ENCODE data around the gene C6orf120.

C6orf120 gene

GRCh38 chr6:169701954-169702839 lies at the start of gene C6orf120, which contains the start of gene WDR27:
TSS of gene C6orf120 (plus strand) at chr6:169702126. CDS start at chr6:169702460, 334 bp downstream.
TSS of gene WDR27 (minus strand) at chr6:169702029. CDS start at chr6:169689005, 13,024 bp downstream.
- peak; percentile 96 for DNase-seq (ENCODE audit: low spot score)

DNA sequence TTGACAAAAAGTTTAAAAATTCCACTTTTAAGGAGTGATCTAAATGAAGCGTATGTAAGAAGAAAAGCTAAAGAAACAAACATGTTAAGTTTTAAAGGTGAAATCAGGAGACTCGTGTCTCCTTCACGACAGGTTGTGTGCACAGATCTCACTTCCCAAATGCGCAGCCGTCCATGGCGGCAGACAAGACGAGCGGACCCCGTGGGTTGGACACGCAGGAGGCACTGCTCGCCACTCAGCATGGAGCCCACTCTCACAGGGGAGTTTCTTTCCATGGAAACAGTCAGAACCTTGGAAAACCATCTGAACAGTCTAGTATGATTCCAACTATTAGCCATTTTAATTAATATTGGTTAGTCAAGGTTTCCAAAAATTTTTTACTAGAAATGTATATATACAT lies 49.0 kb upstream of the C6orf120 start:
- no peak for DNase-seq (ENCODE audit: low spot score)

- no peak for DNase-seq (ENCODE audit: low spot score)
Measured at GRCh38 chr6:169653691-169654090, 48.2 kb upstream of the C6orf120 start.

DNA sequence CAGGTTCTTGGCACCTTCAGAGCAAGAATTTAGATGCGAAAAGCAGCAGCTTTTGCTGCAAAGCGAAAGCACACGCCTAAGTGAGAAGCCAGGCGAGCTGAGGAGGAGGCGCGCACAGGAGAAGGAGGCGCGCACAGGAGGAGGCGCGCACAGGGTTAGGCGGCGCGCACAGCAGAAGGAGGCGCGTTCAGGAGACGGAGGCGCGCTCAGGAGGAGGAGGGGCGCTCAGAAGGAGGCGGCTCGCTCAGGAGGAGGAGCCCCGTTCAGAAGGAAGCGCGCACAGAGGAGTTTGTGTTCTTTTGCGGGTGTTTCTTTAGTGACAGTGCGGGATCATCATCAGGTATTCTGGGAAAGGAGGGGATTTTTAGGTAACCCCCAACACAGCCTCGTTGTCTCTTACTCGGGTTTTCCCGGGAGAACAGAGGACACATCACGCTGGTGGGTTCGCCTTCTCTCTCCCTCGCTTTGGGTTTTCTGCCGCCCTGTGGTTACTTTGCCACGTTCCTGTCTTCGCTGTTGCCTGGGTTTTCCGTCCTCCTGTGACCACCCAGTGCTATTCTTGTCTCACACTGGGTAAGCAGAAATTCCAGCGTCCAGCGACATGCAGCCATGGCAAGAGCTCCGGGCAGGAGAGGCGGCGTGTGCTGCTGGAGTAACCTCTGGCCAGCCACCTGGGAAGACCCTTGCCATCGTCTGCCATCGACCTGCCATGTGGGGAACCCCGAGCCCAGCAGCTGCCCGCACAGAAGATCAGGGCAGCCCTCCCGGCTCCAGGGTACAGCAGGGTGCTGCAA lies 47.1 kb upstream of the C6orf120 start:
- DNase-seq (ENCODE audit: low spot score), result no peak

DNA sequence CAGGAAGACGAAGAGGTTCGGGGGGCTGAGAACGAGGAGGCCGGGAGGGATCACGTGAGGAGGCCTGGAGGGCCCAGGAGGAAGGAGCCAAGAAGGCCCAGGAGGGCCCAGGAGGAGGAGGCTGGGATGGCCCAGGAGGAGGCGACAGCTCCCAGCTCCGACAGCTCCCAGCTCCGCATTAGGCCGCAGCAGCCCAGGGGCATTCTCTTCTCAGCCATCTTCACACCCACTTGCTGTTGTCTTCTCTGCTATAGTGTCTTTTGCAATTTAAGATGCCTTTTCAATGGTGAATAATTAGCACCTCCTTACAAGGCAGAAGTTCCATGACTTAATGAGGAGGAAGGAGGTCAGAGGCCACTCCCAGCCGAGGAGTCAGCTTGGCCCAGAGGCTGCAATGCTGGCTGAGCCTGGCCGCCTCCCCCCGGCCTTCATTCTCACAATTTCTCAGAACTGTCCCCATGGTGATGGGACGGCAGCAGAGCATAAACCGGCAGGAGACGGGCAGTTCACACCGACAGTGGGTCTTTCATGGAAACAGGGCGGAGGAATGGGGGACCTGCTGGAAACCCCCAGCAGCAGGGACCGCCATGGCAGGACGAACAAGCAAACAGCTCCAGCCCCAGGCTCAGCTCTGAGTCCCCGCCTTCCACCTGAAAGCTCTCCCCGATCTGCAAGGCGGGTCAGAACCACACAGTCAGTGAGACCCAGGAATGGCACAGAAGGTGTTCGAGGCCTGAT lies 45.2 kb upstream of the C6orf120 start:
- no peak for DNase-seq (ENCODE audit: low spot score)

DNA sequence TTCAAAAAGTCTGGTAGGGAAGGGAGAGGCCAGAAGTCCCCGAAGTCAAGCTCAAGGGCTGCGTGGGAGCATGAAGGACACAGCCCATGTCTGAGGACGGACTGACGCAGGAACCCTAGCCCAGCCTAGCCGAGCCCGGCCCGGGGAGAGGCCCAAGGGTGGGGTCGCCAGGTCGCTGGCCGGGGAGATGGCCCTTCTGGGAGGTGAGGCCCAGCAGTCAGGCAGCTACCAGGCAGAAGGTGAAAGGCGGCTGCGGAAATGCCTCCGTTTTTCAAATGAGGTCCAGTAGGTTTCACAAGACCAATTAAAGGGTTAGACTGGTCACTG lies 44.7 kb upstream of the C6orf120 start:
- DNase-seq (ENCODE audit: low spot score), result no peak

- DNase-seq (ENCODE audit: low spot score), result peak; percentile 16
Measured at GRCh38 chr6:169659820-169660610, 41.9 kb upstream of the C6orf120 start.

GRCh38 chr6:169660751-169661390 lies 41.1 kb upstream of the C6orf120 start:
- DNase-seq (ENCODE audit: low spot score), result no peak

GRCh38 chr6:169661391-169661756 lies 40.6 kb upstream of the C6orf120 start:
- DNase-seq (ENCODE audit: low spot score), result peak; percentile 15

- DNase-seq (ENCODE audit: low spot score), result no peak
Measured at GRCh38 chr6:169663468-169663867, 38.5 kb upstream of the C6orf120 start.

GRCh38 chr6:169664227-169664626 lies 37.7 kb upstream of the C6orf120 start:
- peak; percentile 15 for DNase-seq (ENCODE audit: low spot score)

DNA sequence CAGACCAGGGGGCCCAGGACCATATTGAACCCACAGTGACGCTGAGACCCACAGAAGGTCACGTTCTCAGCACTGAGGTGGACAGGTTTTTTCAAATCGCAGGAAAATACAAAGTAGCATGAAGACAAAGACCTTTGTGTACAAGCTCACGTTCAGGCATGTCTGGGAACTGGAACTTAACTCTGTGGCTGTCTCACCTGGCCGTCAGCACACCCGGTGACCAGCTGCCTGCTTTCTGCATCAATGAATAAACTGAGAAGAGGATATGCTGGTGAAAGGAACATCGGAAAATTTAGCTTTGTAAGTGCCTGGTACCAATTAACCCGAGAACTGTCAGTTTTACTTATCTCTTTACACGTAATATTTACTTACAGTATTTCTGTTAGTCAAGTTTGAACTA lies 36.6 kb upstream of the C6orf120 start:
- no peak for DNase-seq (ENCODE audit: low spot score)

DNA sequence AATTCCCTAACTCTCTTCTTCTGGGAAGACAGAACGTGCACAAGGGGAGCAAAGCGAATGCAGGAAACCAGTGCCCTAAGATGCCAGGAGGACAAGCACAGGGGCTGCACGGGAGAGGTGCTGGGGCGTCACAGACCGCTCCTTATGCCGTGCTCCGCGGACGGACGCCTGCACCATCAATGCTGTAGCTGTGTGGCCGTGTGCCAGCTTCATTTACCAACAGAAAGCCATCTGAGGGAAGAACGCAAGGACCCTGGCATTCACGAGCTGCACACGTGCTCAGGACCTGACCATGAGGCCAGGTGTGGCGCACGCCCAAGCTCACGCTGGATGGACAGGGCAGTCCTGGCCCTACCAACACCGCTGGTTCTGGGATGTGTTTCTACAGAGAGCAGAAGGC lies 35.5 kb upstream of the C6orf120 start:
- DNase-seq (ENCODE audit: low spot score), result no peak

- DNase-seq (ENCODE audit: low spot score), result no peak
Measured at GRCh38 chr6:169667716-169668115, 34.2 kb upstream of the C6orf120 start.

GRCh38 chr6:169668203-169668847 lies 33.6 kb upstream of the C6orf120 start:
- no peak for DNase-seq (ENCODE audit: low spot score)

GRCh38 chr6:169669147-169669546 lies 32.8 kb upstream of the C6orf120 start:
- no peak for DNase-seq (ENCODE audit: low spot score)

DNA sequence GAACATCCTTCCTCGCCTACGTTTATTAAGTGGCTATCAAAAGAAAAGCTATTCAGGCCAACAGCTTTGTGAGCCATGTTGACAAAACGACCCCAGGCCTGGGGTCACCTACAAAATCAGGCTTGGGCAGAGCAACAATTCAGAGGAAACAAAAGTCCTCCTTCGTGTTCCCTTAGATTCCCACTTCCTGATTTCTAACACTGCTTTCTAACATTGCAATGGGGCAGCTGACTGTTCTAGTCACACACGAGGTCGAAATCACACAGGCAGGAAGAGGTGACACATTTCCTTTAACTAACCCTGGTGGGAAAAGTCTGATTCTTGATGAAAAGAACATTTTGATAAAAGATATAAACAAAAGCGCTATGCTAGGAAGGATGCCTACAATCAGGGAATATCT lies 32.0 kb upstream of the C6orf120 start:
- no peak for DNase-seq (ENCODE audit: low spot score)

- no peak for DNase-seq (ENCODE audit: low spot score)
Measured at GRCh38 chr6:169671563-169671962, 30.4 kb upstream of the C6orf120 start.

GRCh38 chr6:169675011-169675410 lies 26.9 kb upstream of the C6orf120 start:
- no peak for DNase-seq (ENCODE audit: low spot score)

- DNase-seq (ENCODE audit: low spot score), result no peak
Measured at GRCh38 chr6:169677096-169677495, 24.8 kb upstream of the C6orf120 start.

GRCh38 chr6:169678342-169678741 lies 23.6 kb upstream of the C6orf120 start:
- no peak for DNase-seq (ENCODE audit: low spot score)
